DND-41 (cell line): Measurements from ENCODE around the gene USP32.

Source experiments
- EZH2 ChIP-seq: IDR thresholded peaks from 3 replicates; pipeline ENCODE4 v1.6.1; 2012; ENCODE audit warnings: borderline replicate concordance, low read depth, mild to moderate bottlenecking, moderate library complexity, low read length, inconsistent platforms; ENCODE audit not compliant: severe bottlenecking
- TF ChIP-seq, protein P1 (sequence below): IDR thresholded peaks from 2 replicates; pipeline ENCODE4 v1.5.1; 2012; ENCODE audit warnings: borderline replicate concordance, low read length, moderate library complexity, mild to moderate bottlenecking; ENCODE audit not compliant: poor library complexity, severe bottlenecking; ENCODE audit errors: extremely low read depth

DNA sequence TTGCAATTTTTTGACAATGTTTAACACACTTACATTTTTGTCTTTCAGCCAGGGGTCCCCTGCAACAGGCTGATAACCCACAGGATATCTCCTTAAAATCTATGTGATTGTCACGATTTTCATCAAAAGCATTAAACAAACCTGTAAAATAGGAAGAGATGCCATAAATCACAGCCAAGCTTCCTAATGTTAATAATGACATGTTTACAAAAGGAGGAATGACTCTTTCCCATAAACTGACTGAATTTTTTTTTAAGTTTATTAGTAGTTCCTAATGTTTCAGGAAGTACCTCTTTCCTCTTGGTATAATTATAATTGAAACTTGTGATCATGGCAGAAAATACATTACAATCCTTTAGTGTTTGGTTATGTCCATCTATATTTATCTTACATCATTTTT is 122.5 kb downstream of the USP32 start:
- TF ChIP-seq, protein P1, sequence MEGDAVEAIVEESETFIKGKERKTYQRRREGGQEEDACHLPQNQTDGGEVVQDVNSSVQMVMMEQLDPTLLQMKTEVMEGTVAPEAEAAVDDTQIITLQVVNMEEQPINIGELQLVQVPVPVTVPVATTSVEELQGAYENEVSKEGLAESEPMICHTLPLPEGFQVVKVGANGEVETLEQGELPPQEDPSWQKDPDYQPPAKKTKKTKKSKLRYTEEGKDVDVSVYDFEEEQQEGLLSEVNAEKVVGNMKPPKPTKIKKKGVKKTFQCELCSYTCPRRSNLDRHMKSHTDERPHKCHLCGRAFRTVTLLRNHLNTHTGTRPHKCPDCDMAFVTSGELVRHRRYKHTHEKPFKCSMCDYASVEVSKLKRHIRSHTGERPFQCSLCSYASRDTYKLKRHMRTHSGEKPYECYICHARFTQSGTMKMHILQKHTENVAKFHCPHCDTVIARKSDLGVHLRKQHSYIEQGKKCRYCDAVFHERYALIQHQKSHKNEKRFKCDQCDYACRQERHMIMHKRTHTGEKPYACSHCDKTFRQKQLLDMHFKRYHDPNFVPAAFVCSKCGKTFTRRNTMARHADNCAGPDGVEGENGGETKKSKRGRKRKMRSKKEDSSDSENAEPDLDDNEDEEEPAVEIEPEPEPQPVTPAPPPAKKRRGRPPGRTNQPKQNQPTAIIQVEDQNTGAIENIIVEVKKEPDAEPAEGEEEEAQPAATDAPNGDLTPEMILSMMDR, result no peak
- no peak for TF ChIP-seq EZH2
